IMR-90 (cell line): ENCODE results near the gene TEX44. TPM values are rescaled to one million over a fixed set of nuclear protein-coding genes. Genes with fewer than 3 reads are reported as not detected.

Source experiments
- ATAC-seq: fragments of 200-7000 bp; cut with Tn5 transposase; 2 replicates; pipeline ENCODE4 v1.9.1; 2020; ENCODE audit warnings: low read depth, mild to moderate bottlenecking, moderate library complexity
- BruUV-seq: library from RNA; stranded (reverse); fragments of 400-500 nt; replicated peaks from 2 replicates; lab custom pipeline; 2021; lab: Mats Ljungman, UMichigan
- CTCF ChIA-PET: fragments of 300-600 bp; formaldehyde crosslinking; extraction: SDS; loops from one replicate; lab custom pipeline; 2021; ENCODE audit warnings: antibody characterized with exemption; lab: Yijun Ruan, JAX
- POLR2A ChIA-PET: fragments of 300-600 bp; sonication (Branson Sonifier 250); formaldehyde crosslinking; loops from one replicate; lab custom pipeline; 2022; ENCODE audit warnings: antibody characterized with exemption; ENCODE audit not compliant: unreplicated experiment; lab: Charles Lee
- DNase-seq: peaks from one replicate; pipeline ENCODE4 v3.0.0; 2013
- H2AFZ ChIP-seq: replicated peaks from 2 replicates; pipeline ENCODE3; 2013; ENCODE audit warnings: low read length, mild to moderate bottlenecking; ENCODE audit not compliant: poor library complexity
- H2AK5ac ChIP-seq: 2 replicates; pipeline ENCODE4 v1.6.1; 2013; ENCODE audit warnings: low read depth, low read length, inconsistent platforms
- H2AK9ac ChIP-seq: replicated peaks from 2 replicates; pipeline ENCODE3; 2013; ENCODE audit warnings: mild to moderate bottlenecking, low read depth, low read length, moderate library complexity; ENCODE audit not compliant: poor library complexity
- H2BK120ac ChIP-seq: 2 replicates; pipeline ENCODE4 v1.6.1; 2013; ENCODE audit warnings: low read depth, low read length, inconsistent platforms
- H2BK15ac ChIP-seq: 3 replicates; pipeline ENCODE4 v1.6.1; 2013; ENCODE audit warnings: low read depth, low read length, inconsistent platforms
- H2BK20ac ChIP-seq: 2 replicates; pipeline ENCODE4 v1.6.1; 2013; ENCODE audit warnings: low read depth, mild to moderate bottlenecking, inconsistent platforms, low read length, moderate library complexity
- H2BK5ac ChIP-seq: 2 replicates; pipeline ENCODE4 v1.6.1; 2013; ENCODE audit warnings: mild to moderate bottlenecking, low read depth, low read length, inconsistent platforms; ENCODE audit not compliant: poor library complexity, severe bottlenecking
- H3K14ac ChIP-seq: replicated peaks from 2 replicates; pipeline ENCODE4 v1.6.1; 2013; ENCODE audit warnings: low read depth, low read length, inconsistent platforms
- H3K18ac ChIP-seq: 2 replicates; pipeline ENCODE4 v1.6.1; 2013; ENCODE audit warnings: low read depth, low read length, control low read depth
- H3K23ac ChIP-seq: 2 replicates; pipeline ENCODE4 v1.6.1; 2013; ENCODE audit warnings: low read depth, low read length, inconsistent platforms
- H3K27ac ChIP-seq: 2 replicates; pipeline ENCODE4 v1.5.1; 2013; ENCODE audit warnings: mild to moderate bottlenecking, control low read depth, low read length; ENCODE audit not compliant: insufficient read depth
- H3K27me3 ChIP-seq: 2 replicates; pipeline ENCODE4 v1.6.1; 2013; ENCODE audit warnings: low read length; ENCODE audit not compliant: control insufficient read depth, insufficient read depth
- H3K36me3 ChIP-seq: 2 replicates; pipeline ENCODE4 v1.6.1; 2013; ENCODE audit warnings: low read length, mixed read lengths; ENCODE audit not compliant: control insufficient read depth, insufficient read depth
- H3K4ac ChIP-seq: 2 replicates; pipeline ENCODE4 v1.6.1; 2013; ENCODE audit warnings: low read depth, low read length, inconsistent platforms
- H3K4me1 ChIP-seq: 2 replicates; pipeline ENCODE4 v1.6.1; 2013; ENCODE audit warnings: low read length, mixed read lengths; ENCODE audit not compliant: control insufficient read depth, insufficient read depth
- H3K4me2 ChIP-seq: 2 replicates; pipeline ENCODE4 v1.6.1; 2013; ENCODE audit warnings: low read depth, mild to moderate bottlenecking, control low read depth, low read length, moderate library complexity
- H3K4me3 ChIP-seq: 2 replicates; pipeline ENCODE4 v1.5.1; 2013; ENCODE audit warnings: low read depth, mild to moderate bottlenecking, control low read depth, low read length, moderate library complexity; ENCODE audit not compliant: insufficient read depth
- H3K56ac ChIP-seq: 2 replicates; pipeline ENCODE4 v1.6.1; 2013; ENCODE audit warnings: low read length, inconsistent platforms; ENCODE audit not compliant: insufficient read depth; ENCODE audit errors: extremely low read depth
- H3K79me1 ChIP-seq, 2 experiments: 2 replicates each; pipeline ENCODE4 v1.6.1; 2013; ENCODE audit warnings: low read length in 2 of 2, inconsistent platforms in 1 of 2, low read depth in 1 of 2
- H3K9ac ChIP-seq: 2 replicates; pipeline ENCODE4 v1.6.1; 2013; ENCODE audit warnings: low read depth, low read length, control low read depth
- H3K9me1 ChIP-seq: 2 replicates; pipeline ENCODE4 v1.6.1; 2013; ENCODE audit warnings: low read length, inconsistent platforms; ENCODE audit not compliant: insufficient read depth
- H3K9me3 ChIP-seq: 2 replicates; pipeline ENCODE4 v1.6.1; 2013; ENCODE audit warnings: low read length; ENCODE audit not compliant: control insufficient read depth, insufficient read depth
- H4K20me1 ChIP-seq: 2 replicates; pipeline ENCODE4 v1.6.1; 2013; ENCODE audit warnings: low read length, inconsistent platforms; ENCODE audit not compliant: insufficient read depth
- H4K5ac ChIP-seq: 2 replicates; pipeline ENCODE4 v1.6.1; 2013; ENCODE audit warnings: mild to moderate bottlenecking, low read depth, low read length, control low read depth
- H4K8ac ChIP-seq, 2 experiments: 2 replicates each; pipeline ENCODE4 v1.6.1; 2013; ENCODE audit warnings: low read depth in 2 of 2, low read length in 2 of 2, control low read depth in 1 of 2, inconsistent platforms in 1 of 2
- H4K91ac ChIP-seq: 2 replicates; pipeline ENCODE4 v1.6.1; 2013; ENCODE audit warnings: low read depth, low read length, inconsistent platforms; ENCODE audit not compliant: insufficient read depth
- BHLHE40 ChIP-seq: fragments of 150-350 bp; IDR thresholded peaks from 2 replicates; pipeline ENCODE4 v1.6.1; 2016; ENCODE audit warnings: mild to moderate bottlenecking, low read depth, low read length
- CEBPB ChIP-seq: IDR thresholded peaks from 2 replicates; pipeline ENCODE4 v1.6.1; 2012; ENCODE audit warnings: low read depth, low read length, improper control_type of control experiment
- CHD1 ChIP-seq: IDR thresholded peaks from 2 replicates; pipeline ENCODE4 v1.6.1; 2012; ENCODE audit warnings: low read depth, low read length, improper control_type of control experiment
- CTCF ChIP-seq: conservative IDR thresholded peaks from 2 replicates; pipeline ENCODE4 v1.5.1; 2012; ENCODE audit warnings: mild to moderate bottlenecking, low read depth, low read length, improper control_type of control experiment
- ELK1 ChIP-seq: fragments of 150-350 bp; IDR thresholded peaks from 2 replicates; pipeline ENCODE4 v1.6.1; 2016; ENCODE audit warnings: low read depth, mild to moderate bottlenecking, low read length, moderate library complexity, borderline replicate concordance
- FOS ChIP-seq: fragments of 150-350 bp; IDR thresholded peaks from 2 replicates; pipeline ENCODE4 v1.6.1; 2016; ENCODE audit warnings: low read depth, low read length
- MAFK ChIP-seq: IDR thresholded peaks from 2 replicates; pipeline ENCODE4 v1.6.1; 2012; ENCODE audit warnings: low read depth, low read length, improper control_type of control experiment
- MXI1 ChIP-seq: IDR thresholded peaks from 2 replicates; pipeline ENCODE4 v1.6.1; 2012; ENCODE audit warnings: low read depth, mild to moderate bottlenecking, low read length, moderate library complexity, borderline replicate concordance
- NFE2L2 ChIP-seq: fragments of 150-350 bp; IDR thresholded peaks from 2 replicates; pipeline ENCODE4 v1.6.1; 2016; ENCODE audit warnings: low read depth, mild to moderate bottlenecking, low read length
- POLR2A ChIP-seq: IDR thresholded peaks from 2 replicates; pipeline ENCODE4 v1.6.1; 2012; ENCODE audit warnings: mild to moderate bottlenecking, low read depth, low read length
- RAD21 ChIP-seq: IDR thresholded peaks from 2 replicates; pipeline ENCODE4 v1.6.1; 2012; ENCODE audit warnings: low read length, improper control_type of control experiment
- RCOR1 ChIP-seq: IDR thresholded peaks from 2 replicates; pipeline ENCODE4 v1.6.1; 2012; ENCODE audit warnings: mild to moderate bottlenecking, low read length, improper control_type of control experiment; ENCODE audit not compliant: insufficient replicate concordance
- RFX5 ChIP-seq: IDR thresholded peaks from 2 replicates; pipeline ENCODE4 v1.8.0; 2012; ENCODE audit warnings: low read depth, mild to moderate bottlenecking, low read length, moderate library complexity
- SMC3 ChIP-seq: fragments of 150-350 bp; IDR thresholded peaks from 2 replicates; pipeline ENCODE4 v1.6.1; 2016; ENCODE audit warnings: low read depth, mild to moderate bottlenecking, antibody characterized with exemption, low read length, moderate library complexity
- USF2 ChIP-seq: fragments of 150-350 bp; IDR thresholded peaks from 2 replicates; pipeline ENCODE4 v1.6.1; 2017; ENCODE audit warnings: mild to moderate bottlenecking, antibody characterized with exemption, low read length, low read depth
- WGBS, 2 experiments: methylation state at CpG; one replicate each; pipeline versions ENCODE4 v1.1.5 to v1.1.7; 2013; ENCODE audit warnings: missing lambda C conversion rate in 2 of 2; ENCODE audit not compliant: insufficient read length in 1 of 2; ENCODE audit errors: extremely low coverage in 2 of 2; 5-methylcytosine and 5-hydroxymethylcytosine counted together
- dilution Hi-C: fragments of 300-500 bp; cut with HindIII; formaldehyde crosslinking; loops from one replicate; pipeline ENCODE4 v1.14.3; 2018; ENCODE audit warnings: low sequenced_read_pairs; ENCODE audit not compliant: unreplicated experiment
- in situ Hi-C: fragments of 300-500 bp; cut with MboI; formaldehyde crosslinking; loops from 3 replicates; pipeline ENCODE4 v1.14.3; 2019; ENCODE audit warnings: low sequenced_read_pairs, inconsistent platforms, mixed read lengths
- intact Hi-C: fragments of 100-400 bp; cut with micrococcal nuclease; formaldehyde crosslinking; loops from 2 replicates; pipeline ENCODE4 v1.10.0; 2022
- polyA plus RNA-seq, 3 experiments: library from polyadenylated mRNA; depleted of rRNA; stranded (reverse); fragments of >200 nt; gene quantifications; 2 replicates each; pipeline ENCODE4 v1.2.3, GENCODE V29; 2012; ENCODE audit warnings: low replicate concordance in 1 of 3
- total RNA-seq: library from RNA; depleted of rRNA; stranded (reverse); fragments of >200 nt; gene quantifications from 2 replicates; pipeline ENCODE4 v1.2.3, GENCODE V29; 2012

The TEX44 gene
- total and polyA plus RNA-seq, 2 of the 4 experiments (the other 2 are of a cell fraction) = not detected

DNA sequence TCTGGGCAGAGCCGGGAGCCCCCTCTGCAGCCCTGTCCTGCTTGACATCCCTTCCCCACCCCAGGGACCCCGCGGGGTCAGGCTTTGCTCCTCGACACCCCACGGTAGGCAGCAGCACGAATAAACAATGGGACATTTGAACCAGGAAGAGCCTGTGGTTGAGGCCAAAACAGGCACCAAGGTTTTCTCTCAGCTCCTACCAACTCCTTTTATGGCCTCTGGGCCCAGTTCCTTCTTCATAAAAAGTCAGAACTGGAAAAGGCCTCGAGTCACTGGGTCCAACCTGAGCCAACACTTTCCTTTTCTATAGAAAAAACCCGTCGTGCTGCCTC, 20.6 kb downstream of the TEX44 start:
- Histone ChIP-seq H2AFZ (peak overlapping the region; percentile 95), H3K9me3 (no peaks in the 10 kb centered on the region), H3K9me1 (peaks cover 8% of the 10 kb centered on the region; the same call in 1 of the 2 replicates), H3K36me3 (no peaks in the 10 kb centered on the region), H2BK15ac (peak overlapping the region; percentile 21; the same call in 1 of the 3 replicates), H3K4ac (peak overlapping the region; percentile 61), H4K5ac (peak overlapping the region; percentile 25; the same call in 1 of the 2 replicates), H3K79me1 (no peaks in the 10 kb centered on the region; a peak in 1 of 4 replicates), H3K27ac (peak overlapping the region; percentile 69), H3K56ac (no peak overlapping the region), H3K9ac (peak overlapping the region; percentile 4; the same call in 1 of the 2 replicates), H2BK20ac (no peak overlapping the region), H3K18ac (no peak overlapping the region; the same call in 1 of the 2 replicates), H2BK120ac (peak overlapping the region; percentile 65), H3K4me1 (peaks cover 24% of the 10 kb centered on the region), H2AK9ac (peak overlapping the region; percentile 94), H4K91ac (peak overlapping the region; percentile 54), H3K14ac (no peak overlapping the region; the same call in 1 of the 2 replicates), H3K4me2 (peak overlapping the region; percentile 29; the same call in 1 of the 2 replicates), H4K20me1 (no peaks in the 10 kb centered on the region), H4K8ac (peak overlapping the region; percentile 59 to 74; a peak in 3 of 4 replicates), H3K4me3 (no peak overlapping the region), H3K27me3 (no peaks in the 10 kb centered on the region), H3K23ac (peak overlapping the region; percentile 35; the same call in 1 of the 2 replicates), H2BK5ac (peak overlapping the region; percentile 68), H2AK5ac (peak overlapping the region; percentile 81; the same call in 1 of the 2 replicates)
- ChIA-PET CTCF (interaction anchor here (0.7 to 2.7 kb wide), 5 partner anchors 39 to 100 kb away, joined by 3 to 14 read pairs (median 3); no protein-coding TSS in a partner anchor), POLR2A (interaction anchor here (0.9 kb wide), 1 partner anchor 95 kb away, joined by 4 read pairs; the partner anchor contains the start of gene PTMA)
- intact Hi-C loops (loop anchor here (2.0 kb wide), 2 partner anchors 54 to 168 kb away; partner anchors contain the start of gene PDE6D), in situ Hi-C loops (loop anchor here (5.0 kb wide), 3 partner anchors 59 to 169 kb away; partner anchors contain the start of gene PDE6D), dilution Hi-C loops (no loop called here)
- no TSS peak for BruUV-seq
- DNase-seq = no peak
- 0% methylated on average over 2 of the region's 9 CpGs; no CpG with 5 or more reads in 1 of the 2 experiments for WGBS, 2 experiments
- ATAC-seq = no peak
- no peak for TF ChIP-seq CHD1
- no peak for TF ChIP-seq RFX5
- no peak for TF ChIP-seq SMC3
- no peak for TF ChIP-seq MXI1
- TF ChIP-seq CTCF = no peak
- TF ChIP-seq USF2 = no peak
- no peak for TF ChIP-seq POLR2A
- TF ChIP-seq RAD21 = no peak
- no peak for TF ChIP-seq MAFK
- no peak for TF ChIP-seq RCOR1
- no peak for TF ChIP-seq NFE2L2
- TF ChIP-seq FOS = no peak
- TF ChIP-seq CEBPB = no peak
- TF ChIP-seq ELK1 = no peak
- TF ChIP-seq BHLHE40 = no peak
